Lower lobe of right lung (tissue), 2 donors: ENCODE data around the gene IL13RA1. TPM values are rescaled to one million over a fixed set of nuclear protein-coding genes. Genes with fewer than 3 reads are reported as not detected.

ENCODE experiments used
- ATAC-seq, 2 donors: fragments of 200-7000 bp; cut with Tn5 transposase; one replicate each; pipeline ENCODE4 v1.9.1; 2020 to 2022; ENCODE audit warnings: mild to moderate bottlenecking in 2 of 2, moderate library complexity in 2 of 2
- DNase-seq: peaks from one replicate; pipeline ENCODE4 v3.0.0-alpha.2; 2020
- H3K27ac ChIP-seq: fragments of 200-600 bp; one replicate; pipeline ENCODE4 v1.8.0; 2022
- H3K27me3 ChIP-seq: fragments of 200-600 bp; one replicate; pipeline ENCODE4 v1.8.0; 2022; ENCODE audit warnings: low read depth
- H3K36me3 ChIP-seq: fragments of 200-600 bp; one replicate; pipeline ENCODE4 v1.8.0; 2022; ENCODE audit warnings: mild to moderate bottlenecking
- H3K4me1 ChIP-seq: fragments of 200-600 bp; one replicate; pipeline ENCODE4 v1.8.0; 2022
- H3K4me3 ChIP-seq: fragments of 200-600 bp; one replicate; pipeline ENCODE4 v1.8.0; 2022; ENCODE audit warnings: mild to moderate bottlenecking
- H3K9me3 ChIP-seq: fragments of 200-600 bp; one replicate; pipeline ENCODE4 v1.8.0; 2022
- intact Hi-C: fragments of 100-400 bp; cut with DNase I; formaldehyde crosslinking; loops from one replicate; pipeline ENCODE4 v1.11.0; 2022
- total RNA-seq: library from RNA; stranded (reverse); fragmentation: NEBNext Ultra II Directional; extraction: Animal tissue kit (Norgen Biotek cat#: 25700); gene quantifications from one replicate; pipeline ENCODE4 v1.2.1, GENCODE V29; 2021
- TF ChIP-seq, protein P1 (sequence below): fragments of 200-600 bp; IDR thresholded peaks from one replicate; pipeline ENCODE4 v1.8.0; 2022; ENCODE audit warnings: antibody characterized with exemption, mild to moderate bottlenecking
- donor health status: DM: no; HTN: yes; CAD: no; lungs with severe emphysema.

Gene IL13RA1
- total RNA-seq, 1 donor from 2014 or later: 84.0 TPM

DNA sequence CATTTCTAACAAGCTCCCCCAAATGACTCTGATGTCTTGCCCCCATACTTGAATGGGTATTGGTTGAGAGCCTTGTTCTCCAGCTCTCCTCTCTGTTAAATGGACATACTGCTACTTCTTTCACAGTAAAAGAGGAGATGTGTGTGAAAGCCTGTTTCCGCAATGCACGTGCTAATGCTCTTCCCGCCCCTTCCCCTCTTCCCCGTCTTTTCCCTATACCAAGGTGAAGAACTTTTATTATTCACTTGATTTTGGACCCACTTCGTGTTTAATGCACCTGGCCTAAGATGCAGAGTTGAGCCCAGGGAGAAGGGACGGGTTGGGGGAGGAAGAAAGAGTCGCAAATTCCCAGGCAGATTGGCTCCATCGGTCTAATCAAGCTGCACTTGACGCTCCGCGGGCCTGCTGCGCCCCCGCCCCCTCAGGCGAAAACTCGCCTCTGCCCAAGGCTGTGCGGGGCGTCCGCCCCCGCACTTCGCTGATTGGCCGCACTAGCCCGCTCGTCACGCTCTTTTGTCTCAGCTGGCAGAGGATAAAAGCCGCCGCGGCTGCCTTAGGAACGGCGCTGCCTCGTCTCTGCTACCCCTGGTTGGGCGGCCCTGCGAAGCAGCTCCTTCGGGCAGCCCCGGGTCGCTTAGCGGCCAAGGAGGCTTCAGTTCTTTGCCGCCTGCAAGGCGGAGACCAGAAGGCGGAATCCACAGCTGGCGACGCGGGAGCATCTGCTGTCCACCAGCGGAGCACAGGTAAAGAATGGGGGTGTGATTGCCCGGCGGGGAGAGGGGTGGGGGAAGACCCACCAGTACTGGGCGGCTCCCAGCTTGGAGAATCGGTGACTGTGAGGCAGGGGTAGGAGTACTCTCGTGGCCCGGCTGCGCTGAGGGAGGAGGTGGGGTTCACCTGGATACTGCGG lies 96.1 kb downstream of the IL13RA1 start, which contains the start of gene ZCCHC12:
ZCCHC12 (plus strand) TSS at position 562 of the 910 bp plus-strand sequence. CDS start 1,421 bp downstream, outside the sequence.
- ATAC-seq (peak; percentile 78), DNase-seq (peak; percentile 56)
- no peak within 1 kb of the TSS for H3K27ac ChIP-seq
- H3K9me3 ChIP-seq: no peaks in the 10 kb centered on the region
- H3K4me3 ChIP-seq: peak within 1 kb of the TSS; percentile 39
- no peaks in the 10 kb centered on the region for H3K36me3 ChIP-seq
- TF ChIP-seq, protein P1, sequence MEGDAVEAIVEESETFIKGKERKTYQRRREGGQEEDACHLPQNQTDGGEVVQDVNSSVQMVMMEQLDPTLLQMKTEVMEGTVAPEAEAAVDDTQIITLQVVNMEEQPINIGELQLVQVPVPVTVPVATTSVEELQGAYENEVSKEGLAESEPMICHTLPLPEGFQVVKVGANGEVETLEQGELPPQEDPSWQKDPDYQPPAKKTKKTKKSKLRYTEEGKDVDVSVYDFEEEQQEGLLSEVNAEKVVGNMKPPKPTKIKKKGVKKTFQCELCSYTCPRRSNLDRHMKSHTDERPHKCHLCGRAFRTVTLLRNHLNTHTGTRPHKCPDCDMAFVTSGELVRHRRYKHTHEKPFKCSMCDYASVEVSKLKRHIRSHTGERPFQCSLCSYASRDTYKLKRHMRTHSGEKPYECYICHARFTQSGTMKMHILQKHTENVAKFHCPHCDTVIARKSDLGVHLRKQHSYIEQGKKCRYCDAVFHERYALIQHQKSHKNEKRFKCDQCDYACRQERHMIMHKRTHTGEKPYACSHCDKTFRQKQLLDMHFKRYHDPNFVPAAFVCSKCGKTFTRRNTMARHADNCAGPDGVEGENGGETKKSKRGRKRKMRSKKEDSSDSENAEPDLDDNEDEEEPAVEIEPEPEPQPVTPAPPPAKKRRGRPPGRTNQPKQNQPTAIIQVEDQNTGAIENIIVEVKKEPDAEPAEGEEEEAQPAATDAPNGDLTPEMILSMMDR: no peak
- intact Hi-C loops: no loop called here
- peaks cover 30% of the 10 kb centered on the region for H3K27me3 ChIP-seq
- no peaks in the 10 kb centered on the region for H3K4me1 ChIP-seq

DNA sequence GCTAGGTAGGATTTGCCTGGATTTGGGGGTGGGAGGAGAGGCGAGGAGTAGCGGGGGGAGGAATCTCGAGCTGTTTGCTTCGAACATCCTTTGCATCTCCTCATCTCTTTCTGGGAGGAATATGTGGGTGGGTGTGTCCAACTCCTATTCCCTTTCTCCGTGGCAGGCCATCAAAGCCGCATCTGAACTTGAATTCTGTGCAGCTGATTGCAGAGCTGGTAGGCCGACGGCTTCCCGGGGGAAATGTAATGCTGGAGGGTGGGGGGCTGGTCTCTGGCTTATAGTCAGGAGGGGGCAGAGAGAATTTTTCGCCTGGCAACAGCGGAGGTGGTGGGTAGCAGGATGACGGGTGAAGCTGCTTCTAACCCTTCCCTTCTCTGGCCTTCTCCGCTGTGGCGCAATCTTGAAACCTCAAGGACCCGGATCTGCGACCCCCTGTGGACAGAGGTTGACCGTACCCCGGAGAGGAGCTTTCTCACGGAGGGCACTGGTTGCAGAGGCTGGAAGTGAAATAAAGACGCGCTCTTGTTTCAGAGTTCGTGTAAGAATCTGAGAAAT lies 96.8 kb downstream of the IL13RA1 start:
- ATAC-seq: peak in 1 of 2 donors; percentile 4

DNA sequence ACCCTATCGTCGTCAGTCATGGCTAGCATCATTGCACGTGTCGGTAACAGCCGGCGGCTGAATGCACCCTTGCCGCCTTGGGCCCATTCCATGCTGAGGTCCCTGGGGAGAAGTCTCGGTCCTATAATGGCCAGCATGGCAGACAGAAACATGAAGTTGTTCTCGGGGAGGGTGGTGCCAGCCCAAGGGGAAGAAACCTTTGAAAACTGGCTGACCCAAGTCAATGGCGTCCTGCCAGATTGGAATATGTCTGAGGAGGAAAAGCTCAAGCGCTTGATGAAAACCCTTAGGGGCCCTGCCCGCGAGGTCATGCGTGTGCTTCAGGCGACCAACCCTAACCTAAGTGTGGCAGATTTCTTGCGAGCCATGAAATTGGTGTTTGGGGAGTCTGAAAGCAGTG lies 97.8 kb downstream of the IL13RA1 start:
- no peaks in the 10 kb centered on the region for H3K9me3 ChIP-seq
- no peak overlapping the region for H3K27ac ChIP-seq
- ATAC-seq (no peak), DNase-seq (no peak)
- peaks cover 30% of the 10 kb centered on the region for H3K27me3 ChIP-seq
- TF ChIP-seq, protein P1: no peak
- H3K36me3 ChIP-seq: no peaks in the 10 kb centered on the region
- H3K4me3 ChIP-seq: no peak overlapping the region
- intact Hi-C loops: no loop called here
- no peaks in the 10 kb centered on the region for H3K4me1 ChIP-seq

More for the DNA sequence above, 96.8 kb downstream of the IL13RA1 start:
- Histone ChIP-seq H3K9me3 (no peaks in the 10 kb centered on the region), H3K4me1 (no peaks in the 10 kb centered on the region), H3K4me3 (peak overlapping the region; percentile 39), H3K27me3 (peaks cover 30% of the 10 kb centered on the region), H3K27ac (no peak overlapping the region), H3K36me3 (no peaks in the 10 kb centered on the region)
- intact Hi-C loops: no loop called here
- no peak for DNase-seq
- TF ChIP-seq, protein P1: no peak

DNA sequence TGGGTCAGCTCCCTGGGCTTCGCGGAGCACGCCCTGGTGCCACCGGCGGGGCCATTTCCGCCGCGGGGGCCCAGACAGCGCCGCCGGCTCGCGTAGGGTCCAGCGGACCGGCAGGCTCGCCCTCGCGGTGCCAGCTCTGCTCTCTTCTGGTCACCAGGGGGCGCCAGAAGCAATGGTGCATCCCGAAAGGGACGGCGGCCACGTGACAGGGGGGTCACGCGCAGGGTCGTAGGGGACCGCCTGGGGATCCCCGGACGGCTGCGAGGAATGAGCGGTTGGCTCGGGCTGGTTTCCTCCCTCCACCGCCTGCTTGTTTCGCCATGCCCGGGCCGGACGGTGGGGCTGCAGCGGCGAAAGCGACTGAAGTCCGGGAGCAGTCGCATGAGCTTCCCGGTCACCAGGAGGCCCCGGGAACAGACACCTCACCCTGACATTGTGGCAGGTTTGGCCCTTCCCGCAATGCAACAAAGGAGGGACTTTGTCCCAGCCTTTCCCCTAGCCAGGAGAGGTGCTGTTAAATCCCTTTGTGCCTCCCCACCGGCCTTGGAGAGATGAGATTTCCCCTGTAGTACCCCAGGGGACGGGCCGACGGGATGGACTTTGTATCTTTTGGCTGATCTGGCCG lies 112.0 kb downstream of the IL13RA1 start:
- peak; percentile 84 for DNase-seq
- ATAC-seq: peak; percentile 94
- Histone ChIP-seq H3K9me3 (no peaks in the 10 kb centered on the region), H3K36me3 (no peaks in the 10 kb centered on the region), H3K4me3 (peak overlapping the region; percentile 52), H3K27ac (peak overlapping the region; percentile 36), H3K4me1 (no peaks in the 10 kb centered on the region), H3K27me3 (no peaks in the 10 kb centered on the region)
- TF ChIP-seq, protein P1: peak; percentile 80
- intact Hi-C loops: no loop called here

Other genes with a start within 250 kb of the IL13RA1 start
- gene DOCK11, start 231.8 kb upstream of the IL13RA1 start, total RNA-seq: 76.2 TPM
- not detected for gene ZCCHC12, start 96.2 kb downstream of the IL13RA1 start, total RNA-seq
- 27.6 TPM for gene LONRF3, start 247.0 kb downstream of the IL13RA1 start, total RNA-seq